HEK293 (cell line): ENCODE measurements around the gene FLNC.

Experiments
- CTCF ChIA-PET: fragments of 350-600 bp; formaldehyde crosslinking; extraction: SDS; loops from one replicate; lab custom pipeline; 2021; ENCODE audit warnings: antibody characterized with exemption; lab: Yijun Ruan, JAX
- POLR2A ChIA-PET: fragments of 300-600 bp; formaldehyde crosslinking; extraction: SDS; loops from one replicate; lab custom pipeline; 2020; ENCODE audit warnings: antibody characterized with exemption, inconsistent platforms; lab: Yijun Ruan, JAX
- H3K27ac ChIP-seq: fragments of 200-500 bp; sonication (Bioruptor generic); 2 replicates; pipeline ENCODE4 v1.5.1; 2014; ENCODE audit warnings: low read depth, low read length, control low read depth, inconsistent platforms; ENCODE audit errors: extremely low read depth
- H3K36me3 ChIP-seq, 2 experiments: fragments of 200-500 bp in 1 of 2; sonication (Bioruptor generic) in 1 of 2; 1 replicate in 1 of 2; 2 replicates in 1 of 2; pipeline ENCODE4 v1.5.1; 2014 to 2017; ENCODE audit warnings: inconsistent platforms in 2 of 2, low read length in 2 of 2; ENCODE audit not compliant: control insufficient read depth in 2 of 2, insufficient read depth in 1 of 2
- H3K4me1 ChIP-seq: fragments of 200-500 bp; sonication (Bioruptor generic); 2 replicates; pipeline ENCODE4 v1.5.1; 2014; ENCODE audit warnings: mild to moderate bottlenecking, low read length, inconsistent platforms; ENCODE audit not compliant: control insufficient read depth, insufficient read depth
- H3K4me3 ChIP-seq: 2 replicates; pipeline ENCODE4 v1.5.1; 2011; ENCODE audit warnings: low read depth, mild to moderate bottlenecking, control low read depth, low read length, moderate library complexity
- H3K9me3 ChIP-seq: fragments of 200-500 bp; sonication (Bioruptor generic); 2 replicates; pipeline ENCODE4 v1.5.1; 2014; ENCODE audit warnings: low read depth, low read length, inconsistent platforms; ENCODE audit not compliant: control insufficient read depth, insufficient read depth
- HOXD13 ChIP-seq: sonication (generic); formaldehyde crosslinking; IDR thresholded peaks from 2 replicates; pipeline ENCODE4 v1.8.0; 2022; ENCODE audit warnings: missing genetic modification reagents, borderline replicate concordance
- IKZF3 ChIP-seq: fragments of 450-650 bp; IDR thresholded peaks from 2 replicates; pipeline ENCODE4 v1.5.0; 2018; ENCODE audit warnings: missing biosample characterization, mild to moderate bottlenecking, missing genetic modification characterization, moderate library complexity
- PATZ1 ChIP-seq: fragments of 450-650 bp; formaldehyde crosslinking; IDR thresholded peaks from 2 replicates; pipeline ENCODE4 v1.5.1; 2016; ENCODE audit warnings: missing biosample characterization, missing genetic modification characterization
- PRDM1 ChIP-seq: fragments of 450-650 bp; formaldehyde crosslinking; IDR thresholded peaks from 2 replicates; pipeline ENCODE4; 2016; ENCODE audit warnings: missing biosample characterization, missing genetic modification characterization
- SCRT1 ChIP-seq: fragments of 450-650 bp; formaldehyde crosslinking; IDR thresholded peaks from 2 replicates; pipeline ENCODE4 v1.5.1; 2016; ENCODE audit warnings: missing biosample characterization, missing genetic modification characterization, borderline replicate concordance
- SETDB1 ChIP-seq: IDR thresholded peaks from one replicate; pipeline ENCODE4 v1.6.1; 2017; ENCODE audit warnings: mild to moderate bottlenecking, low read length, moderate library complexity, mixed read lengths; ENCODE audit not compliant: insufficient read length
- ZBTB17 ChIP-seq: fragments of 450-650 bp; formaldehyde crosslinking; IDR thresholded peaks from 2 replicates; pipeline ENCODE4 v1.5.1; 2016; ENCODE audit warnings: missing biosample characterization, missing genetic modification characterization
- ZFP3 ChIP-seq: fragments of 450-650 bp; formaldehyde crosslinking; IDR thresholded peaks from 2 replicates; pipeline ENCODE4 v1.5.1; 2016; ENCODE audit warnings: low read depth, missing biosample characterization, missing genetic modification characterization
- ZFP41 ChIP-seq: fragments of 450-650 bp; formaldehyde crosslinking; IDR thresholded peaks from 2 replicates; pipeline ENCODE4 v1.5.1; 2016; ENCODE audit warnings: missing biosample characterization, missing genetic modification characterization, borderline replicate concordance
- ZNF26 ChIP-seq: fragments of 450-650 bp; formaldehyde crosslinking; IDR thresholded peaks from 2 replicates; pipeline ENCODE4 v1.5.1; 2016; ENCODE audit warnings: missing biosample characterization, missing genetic modification characterization
- ZNF311 ChIP-seq: fragments of 450-650 bp; formaldehyde crosslinking; IDR thresholded peaks from 2 replicates; pipeline ENCODE4 v1.5.1; 2017; ENCODE audit warnings: missing biosample characterization, missing genetic modification characterization, borderline replicate concordance
- ZNF37A ChIP-seq: fragments of 450-650 bp; IDR thresholded peaks from 2 replicates; pipeline ENCODE4 v1.5.1; 2018; ENCODE audit warnings: missing biosample characterization, missing genetic modification characterization
- ZNF473 ChIP-seq: fragments of 450-650 bp; formaldehyde crosslinking; IDR thresholded peaks from 2 replicates; pipeline ENCODE4 v1.5.1; 2017; ENCODE audit warnings: missing biosample characterization, missing genetic modification characterization
- ZNF544 ChIP-seq: fragments of 450-650 bp; formaldehyde crosslinking; IDR thresholded peaks from 2 replicates; pipeline ENCODE4 v1.5.0; 2017; ENCODE audit warnings: missing biosample characterization, missing genetic modification characterization
- ZNF558 ChIP-seq: fragments of 450-650 bp; formaldehyde crosslinking; IDR thresholded peaks from 2 replicates; pipeline ENCODE4 v1.5.1; 2016; ENCODE audit warnings: missing biosample characterization, missing genetic modification characterization
- ZNF561 ChIP-seq: fragments of 450-650 bp; IDR thresholded peaks from 2 replicates; pipeline ENCODE4 v1.5.1; 2018; ENCODE audit warnings: missing biosample characterization, missing genetic modification characterization, borderline replicate concordance
- ZNF580 ChIP-seq: fragments of 450-650 bp; formaldehyde crosslinking; IDR thresholded peaks from 2 replicates; pipeline ENCODE4 v1.5.1; 2016; ENCODE audit warnings: missing biosample characterization, missing genetic modification characterization
- ZNF626 ChIP-seq: fragments of 450-650 bp; sonication (Bioruptor Pico); formaldehyde crosslinking; IDR thresholded peaks from 2 replicates; pipeline ENCODE4 v1.5.1; 2018; ENCODE audit warnings: missing biosample characterization, missing genetic modification characterization, inconsistent platforms
- ZNF701 ChIP-seq: fragments of 450-650 bp; formaldehyde crosslinking; IDR thresholded peaks from 2 replicates; pipeline ENCODE4 v1.5.1; 2016; ENCODE audit warnings: missing biosample characterization, missing genetic modification characterization
- ZNF707 ChIP-seq: fragments of 450-650 bp; formaldehyde crosslinking; IDR thresholded peaks from 2 replicates; pipeline ENCODE4 v1.5.1; 2016; ENCODE audit warnings: missing biosample characterization, missing genetic modification characterization
- ZNF747 ChIP-seq: fragments of 450-650 bp; formaldehyde crosslinking; IDR thresholded peaks from 2 replicates; pipeline ENCODE4 v1.5.1; 2016; ENCODE audit warnings: missing biosample characterization, missing genetic modification characterization
- ZNF830 ChIP-seq: fragments of 450-650 bp; IDR thresholded peaks from 2 replicates; pipeline ENCODE4 v1.5.0; 2018; ENCODE audit warnings: missing biosample characterization, missing genetic modification characterization, low read depth, mild to moderate bottlenecking, moderate library complexity
- ZXDB ChIP-seq: fragments of 450-650 bp; formaldehyde crosslinking; IDR thresholded peaks from 2 replicates; pipeline ENCODE4 v1.5.1; 2016; ENCODE audit warnings: missing biosample characterization, missing genetic modification characterization
- TF ChIP-seq, protein P1 (sequence below): fragments of 450-650 bp; formaldehyde crosslinking; IDR thresholded peaks from 2 replicates; pipeline ENCODE4 v1.5.1; 2016; ENCODE audit warnings: missing biosample characterization, missing genetic modification characterization
- TF ChIP-seq, protein P2 (sequence below): fragments of 450-650 bp; formaldehyde crosslinking; IDR thresholded peaks from 2 replicates; pipeline ENCODE4 v1.5.1; 2017; ENCODE audit warnings: missing biosample characterization, missing genetic modification characterization

The FLNC gene

DNA sequence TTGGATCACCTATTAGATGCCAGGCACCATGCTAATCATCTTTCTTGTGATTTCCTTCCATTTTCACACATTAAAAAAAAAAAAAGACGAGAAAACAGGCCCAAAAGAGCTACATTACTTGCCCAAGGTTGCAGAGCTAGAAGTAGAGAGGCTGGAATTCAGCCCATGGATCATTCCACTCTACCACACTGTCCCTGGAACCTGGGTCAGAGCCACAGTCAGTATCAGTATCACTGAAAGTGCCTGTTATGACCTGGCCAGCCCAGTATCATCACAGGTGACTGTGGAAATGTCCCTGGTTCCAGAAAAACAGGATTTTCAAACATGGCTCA, 3.3 kb upstream of the FLNC start:
- H3K27ac ChIP-seq: no peak overlapping the region
- no peak overlapping the region for H3K4me3 ChIP-seq
- TF ChIP-seq ZNF580 (tag by site-specific recombination): no peak
- TF ChIP-seq, protein P1, sequence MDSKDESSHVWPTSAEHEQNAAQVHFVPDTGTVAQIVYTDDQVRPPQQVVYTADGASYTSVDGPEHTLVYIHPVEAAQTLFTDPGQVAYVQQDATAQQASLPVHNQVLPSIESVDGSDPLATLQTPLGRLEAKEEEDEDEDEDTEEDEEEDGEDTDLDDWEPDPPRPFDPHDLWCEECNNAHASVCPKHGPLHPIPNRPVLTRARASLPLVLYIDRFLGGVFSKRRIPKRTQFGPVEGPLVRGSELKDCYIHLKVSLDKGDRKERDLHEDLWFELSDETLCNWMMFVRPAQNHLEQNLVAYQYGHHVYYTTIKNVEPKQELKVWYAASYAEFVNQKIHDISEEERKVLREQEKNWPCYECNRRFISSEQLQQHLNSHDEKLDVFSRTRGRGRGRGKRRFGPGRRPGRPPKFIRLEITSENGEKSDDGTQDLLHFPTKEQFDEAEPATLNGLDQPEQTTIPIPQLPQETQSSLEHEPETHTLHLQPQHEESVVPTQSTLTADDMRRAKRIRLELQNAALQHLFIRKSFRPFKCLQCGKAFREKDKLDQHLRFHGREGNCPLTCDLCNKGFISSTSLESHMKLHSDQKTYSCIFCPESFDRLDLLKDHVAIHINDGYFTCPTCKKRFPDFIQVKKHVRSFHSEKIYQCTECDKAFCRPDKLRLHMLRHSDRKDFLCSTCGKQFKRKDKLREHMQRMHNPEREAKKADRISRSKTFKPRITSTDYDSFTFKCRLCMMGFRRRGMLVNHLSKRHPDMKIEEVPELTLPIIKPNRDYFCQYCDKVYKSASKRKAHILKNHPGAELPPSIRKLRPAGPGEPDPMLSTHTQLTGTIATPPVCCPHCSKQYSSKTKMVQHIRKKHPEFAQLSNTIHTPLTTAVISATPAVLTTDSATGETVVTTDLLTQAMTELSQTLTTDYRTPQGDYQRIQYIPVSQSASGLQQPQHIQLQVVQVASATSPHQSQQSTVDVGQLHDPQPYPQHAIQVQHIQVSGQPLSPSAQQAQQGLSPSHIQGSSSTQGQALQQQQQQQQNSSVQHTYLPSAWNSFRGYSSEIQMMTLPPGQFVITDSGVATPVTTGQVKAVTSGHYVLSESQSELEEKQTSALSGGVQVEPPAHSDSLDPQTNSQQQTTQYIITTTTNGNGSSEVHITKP (tag by site-specific recombination): 0 out of 2 replicates have a peak, but pooled peaks have one; percentile 12
- H3K9me3 ChIP-seq: no peaks in the 10 kb centered on the region
- H3K36me3 ChIP-seq: no peaks in the 10 kb centered on the region
- ChIA-PET POLR2A (interaction anchor here (2.3 kb wide), 2 partner anchors 36 kb away, joined by 5 to 7 read pairs; partner anchors contain the start of gene ATP6V1F), CTCF (interaction anchor here (0.6 to 0.7 kb wide), 3 partner anchors 16 to 382 kb away, joined by 3 to 4 read pairs (median 4); no protein-coding TSS in a partner anchor)
- no peaks in the 10 kb centered on the region for H3K4me1 ChIP-seq

GRCh38 chr7:128827248-128827958, 2.8 kb upstream of the FLNC start:
- POLR2A ChIA-PET: interaction anchor here (2.3 kb wide), 2 partner anchors 35 to 36 kb away, joined by 5 to 7 read pairs; partner anchors contain the start of gene ATP6V1F
- Histone ChIP-seq H3K4me3 (no peak overlapping the region), H3K27ac (no peak overlapping the region), H3K36me3 (no peaks in the 10 kb centered on the region), H3K9me3 (no peaks in the 10 kb centered on the region), H3K4me1 (no peaks in the 10 kb centered on the region)
- CTCF ChIA-PET: interaction anchor here (0.6 to 2.3 kb wide), 6 partner anchors 15 to 460 kb away, joined by 3 to 10 read pairs (median 4); no protein-coding TSS in a partner anchor
- TF ChIP-seq ZNF747 (tag by site-specific recombination): no peak
- no peak for TF ChIP-seq ZNF473 (tag by site-specific recombination)
- TF ChIP-seq, protein P2, sequence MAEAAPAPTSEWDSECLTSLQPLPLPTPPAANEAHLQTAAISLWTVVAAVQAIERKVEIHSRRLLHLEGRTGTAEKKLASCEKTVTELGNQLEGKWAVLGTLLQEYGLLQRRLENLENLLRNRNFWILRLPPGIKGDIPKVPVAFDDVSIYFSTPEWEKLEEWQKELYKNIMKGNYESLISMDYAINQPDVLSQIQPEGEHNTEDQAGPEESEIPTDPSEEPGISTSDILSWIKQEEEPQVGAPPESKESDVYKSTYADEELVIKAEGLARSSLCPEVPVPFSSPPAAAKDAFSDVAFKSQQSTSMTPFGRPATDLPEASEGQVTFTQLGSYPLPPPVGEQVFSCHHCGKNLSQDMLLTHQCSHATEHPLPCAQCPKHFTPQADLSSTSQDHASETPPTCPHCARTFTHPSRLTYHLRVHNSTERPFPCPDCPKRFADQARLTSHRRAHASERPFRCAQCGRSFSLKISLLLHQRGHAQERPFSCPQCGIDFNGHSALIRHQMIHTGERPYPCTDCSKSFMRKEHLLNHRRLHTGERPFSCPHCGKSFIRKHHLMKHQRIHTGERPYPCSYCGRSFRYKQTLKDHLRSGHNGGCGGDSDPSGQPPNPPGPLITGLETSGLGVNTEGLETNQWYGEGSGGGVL (tag by site-specific recombination): no peak
- TF ChIP-seq ZFP3 (tag by site-specific recombination): no peak
- TF ChIP-seq ZNF707: no peak
- no peak for TF ChIP-seq PRDM1 (tag by site-specific recombination)
- no peak for TF ChIP-seq HOXD13 (CRISPR knock-in tag)
- TF ChIP-seq ZNF701 (tag by site-specific recombination): no peak
- peak; percentile 21; the same call in 1 of the 2 replicates for TF ChIP-seq ZBTB17 (tag by site-specific recombination)
- no peak for TF ChIP-seq SETDB1
- TF ChIP-seq ZNF37A (tag by site-specific recombination): no peak
- no peak for TF ChIP-seq ZFP41 (tag by site-specific recombination)
- no peak for TF ChIP-seq SCRT1 (tag by site-specific recombination)
- TF ChIP-seq IKZF3 (tag by site-specific recombination): no peak
- no peak for TF ChIP-seq ZNF558 (tag by site-specific recombination)
- no peak for TF ChIP-seq ZNF626 (tag by site-specific recombination)
- TF ChIP-seq ZNF544 (tag by site-specific recombination): no peak
- no peak for TF ChIP-seq ZNF311
- TF ChIP-seq PATZ1 (tag by site-specific recombination): peak; percentile 38; the same call in 1 of the 2 replicates
- no peak for TF ChIP-seq ZNF830 (tag by site-specific recombination)
- no peak for TF ChIP-seq ZXDB (tag by site-specific recombination)
- no peak for TF ChIP-seq ZNF561
- TF ChIP-seq ZNF26 (tag by site-specific recombination): no peak
